22Rv1 (cell line): ENCODE results near the gene LMAN1.

Experiments
- H3K27ac ChIP-seq: fragments of 450-650 bp; 2 replicates; pipeline ENCODE4 v1.5.1; 2017
- ZFX ChIP-seq: fragments of 450-650 bp; IDR thresholded peaks from 2 replicates; pipeline ENCODE4 v1.6.1; 2017; ENCODE audit warnings: antibody characterized with exemption, borderline replicate concordance
- TF ChIP-seq, protein P1 (sequence below): fragments of 450-650 bp; IDR thresholded peaks from 2 replicates; pipeline ENCODE4 v1.5.1; 2017; ENCODE audit warnings: mild to moderate bottlenecking

LMAN1 gene

DNA sequence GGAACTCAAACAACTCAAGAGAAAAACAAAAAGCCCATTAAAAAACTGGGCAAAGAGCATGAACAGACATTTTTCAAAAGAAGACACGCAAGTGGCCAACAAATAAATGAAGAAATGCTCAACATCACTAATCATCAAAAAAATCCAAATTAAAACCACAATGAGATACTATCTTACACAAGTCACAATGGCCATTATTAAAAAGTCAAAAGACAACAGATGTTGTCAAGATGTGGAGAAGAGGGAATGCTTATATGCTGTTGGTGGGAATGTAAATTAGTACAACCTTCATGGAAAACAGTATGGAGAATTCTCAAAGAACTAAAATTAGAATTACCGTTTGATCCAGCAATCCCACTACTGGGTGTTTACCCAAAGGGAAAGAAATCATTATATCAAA, 15.1 kb downstream of the LMAN1 start:
- TF ChIP-seq ZFX, result no peak
- H3K27ac ChIP-seq, result no peak overlapping the region

DNA sequence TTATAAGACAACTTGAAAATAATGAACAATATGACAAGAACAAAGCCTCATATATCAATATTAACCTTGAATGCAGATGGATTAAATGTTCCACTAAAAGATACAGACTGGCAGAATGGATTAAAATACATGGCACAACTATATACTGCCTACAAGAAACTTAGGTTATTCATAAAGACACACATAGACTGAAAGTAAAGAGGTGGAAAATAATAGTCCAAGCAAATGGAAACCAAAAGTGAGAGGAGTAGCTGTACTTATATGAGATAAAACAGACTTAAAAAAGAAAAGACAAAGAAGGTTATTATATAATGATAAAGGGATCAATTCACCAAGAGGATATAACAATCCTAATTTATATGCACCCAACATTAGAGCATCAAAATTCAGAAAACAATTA, 18.2 kb downstream of the LMAN1 start:
- TF ChIP-seq, protein P1, sequence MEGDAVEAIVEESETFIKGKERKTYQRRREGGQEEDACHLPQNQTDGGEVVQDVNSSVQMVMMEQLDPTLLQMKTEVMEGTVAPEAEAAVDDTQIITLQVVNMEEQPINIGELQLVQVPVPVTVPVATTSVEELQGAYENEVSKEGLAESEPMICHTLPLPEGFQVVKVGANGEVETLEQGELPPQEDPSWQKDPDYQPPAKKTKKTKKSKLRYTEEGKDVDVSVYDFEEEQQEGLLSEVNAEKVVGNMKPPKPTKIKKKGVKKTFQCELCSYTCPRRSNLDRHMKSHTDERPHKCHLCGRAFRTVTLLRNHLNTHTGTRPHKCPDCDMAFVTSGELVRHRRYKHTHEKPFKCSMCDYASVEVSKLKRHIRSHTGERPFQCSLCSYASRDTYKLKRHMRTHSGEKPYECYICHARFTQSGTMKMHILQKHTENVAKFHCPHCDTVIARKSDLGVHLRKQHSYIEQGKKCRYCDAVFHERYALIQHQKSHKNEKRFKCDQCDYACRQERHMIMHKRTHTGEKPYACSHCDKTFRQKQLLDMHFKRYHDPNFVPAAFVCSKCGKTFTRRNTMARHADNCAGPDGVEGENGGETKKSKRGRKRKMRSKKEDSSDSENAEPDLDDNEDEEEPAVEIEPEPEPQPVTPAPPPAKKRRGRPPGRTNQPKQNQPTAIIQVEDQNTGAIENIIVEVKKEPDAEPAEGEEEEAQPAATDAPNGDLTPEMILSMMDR, result no peak
- TF ChIP-seq ZFX, result no peak

DNA sequence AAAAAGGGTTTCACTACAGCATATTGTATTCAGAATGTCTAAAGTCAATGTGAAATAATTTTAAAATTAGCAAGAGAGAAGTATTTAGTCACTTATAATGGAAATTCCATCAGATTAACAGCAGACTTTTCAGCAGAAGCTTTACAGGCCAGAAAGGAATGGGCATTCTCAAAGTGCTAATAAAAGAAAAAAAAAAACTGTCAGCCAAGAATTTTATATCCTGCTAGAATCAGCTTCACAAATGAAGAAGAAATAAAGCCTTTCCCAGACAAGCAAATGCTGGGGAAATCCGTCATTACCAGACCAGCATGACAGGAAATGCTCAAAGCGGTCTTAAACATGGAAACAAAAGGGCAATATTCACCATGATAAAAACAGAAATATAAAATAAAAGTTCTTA, 18.8 kb downstream of the LMAN1 start:
- TF ChIP-seq, protein P1, result no peak
- TF ChIP-seq ZFX, result no peak
- H3K27ac ChIP-seq, result no peak overlapping the region

More for the DNA sequence above, 18.2 kb downstream of the LMAN1 start:
- no peak overlapping the region for H3K27ac ChIP-seq

DNA sequence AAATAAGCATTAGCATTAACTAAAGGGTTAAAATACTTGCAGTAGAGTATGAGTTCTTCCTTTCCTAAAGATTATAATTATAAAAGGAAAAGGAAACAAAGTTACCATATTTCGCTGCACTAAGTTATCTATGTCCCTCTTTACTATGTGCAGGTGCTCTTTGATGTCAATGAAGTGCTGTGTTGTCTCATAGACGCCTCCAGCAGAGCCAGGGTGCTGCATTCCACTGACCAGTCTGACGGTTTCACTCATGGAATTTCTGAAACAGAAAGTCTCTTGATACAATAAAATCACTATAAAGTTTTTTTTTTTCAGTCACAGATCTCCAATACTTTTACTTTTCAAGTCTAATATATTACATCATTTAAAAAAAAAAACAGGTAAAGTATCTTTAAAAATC, 26.1 kb downstream of the LMAN1 start:
- H3K27ac ChIP-seq, result no peak overlapping the region
- TF ChIP-seq, protein P1, result no peak
- TF ChIP-seq ZFX, result no peak

DNA sequence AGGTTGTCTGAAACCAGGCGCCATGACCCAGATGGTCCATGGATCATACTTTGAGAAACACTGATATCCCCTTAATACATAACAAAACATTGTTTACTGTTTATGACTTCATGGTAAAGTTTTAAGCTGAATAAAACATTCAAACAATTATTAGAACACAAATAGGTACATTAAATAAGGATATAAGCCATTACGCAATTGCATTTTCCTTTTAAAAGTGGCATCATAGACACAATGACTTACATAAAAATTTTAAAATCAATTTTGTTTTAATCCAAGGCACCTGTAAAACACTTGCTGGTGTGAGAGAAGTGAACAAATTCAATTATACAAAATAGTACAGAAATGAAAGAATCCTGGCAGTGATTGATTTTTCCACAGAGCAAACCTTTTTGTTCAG, 30.4 kb downstream of the LMAN1 start:
- TF ChIP-seq, protein P1, result no peak
- no peak for TF ChIP-seq ZFX
- no peak overlapping the region for H3K27ac ChIP-seq

DNA sequence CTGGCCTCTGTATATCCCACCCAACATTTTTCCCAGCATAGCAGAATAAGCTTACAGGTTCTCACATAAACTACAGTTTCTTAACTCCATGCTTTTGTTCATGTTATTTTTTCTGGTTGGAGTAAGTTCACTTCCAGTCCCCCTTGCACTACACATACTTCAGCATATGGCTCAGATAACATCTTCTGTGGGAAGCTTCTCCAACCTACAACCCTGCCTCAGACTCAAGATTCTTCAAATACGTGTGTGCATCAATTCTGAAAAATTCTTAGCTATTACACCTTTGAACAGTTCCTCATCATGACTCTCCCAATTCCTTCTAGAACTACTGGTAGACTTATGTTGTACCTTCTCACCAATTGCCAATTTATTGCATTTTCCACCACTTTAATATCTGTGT, 33.1 kb downstream of the LMAN1 start:
- TF ChIP-seq, protein P1, result no peak
- TF ChIP-seq ZFX, result no peak
- H3K27ac ChIP-seq, result no peak overlapping the region

DNA sequence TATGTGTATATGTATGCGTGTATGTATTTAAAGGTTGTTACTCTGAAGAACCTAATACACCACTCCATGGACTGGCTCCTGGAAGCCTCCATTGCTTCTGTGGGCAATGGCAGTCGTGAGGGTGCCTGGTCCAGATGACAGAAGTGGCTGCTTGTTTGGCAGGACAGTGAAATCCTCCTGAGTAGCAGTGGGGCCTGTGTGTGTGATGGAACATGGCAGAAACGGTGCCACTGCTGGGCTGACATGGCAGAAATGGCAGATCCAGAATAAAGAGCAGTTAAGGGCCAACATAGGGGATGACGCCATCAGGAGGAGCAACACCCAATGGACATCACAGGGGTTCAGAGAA, 34.5 kb downstream of the LMAN1 start:
- H3K27ac ChIP-seq, result no peak overlapping the region
- TF ChIP-seq ZFX, result no peak
- TF ChIP-seq, protein P1, result no peak

DNA sequence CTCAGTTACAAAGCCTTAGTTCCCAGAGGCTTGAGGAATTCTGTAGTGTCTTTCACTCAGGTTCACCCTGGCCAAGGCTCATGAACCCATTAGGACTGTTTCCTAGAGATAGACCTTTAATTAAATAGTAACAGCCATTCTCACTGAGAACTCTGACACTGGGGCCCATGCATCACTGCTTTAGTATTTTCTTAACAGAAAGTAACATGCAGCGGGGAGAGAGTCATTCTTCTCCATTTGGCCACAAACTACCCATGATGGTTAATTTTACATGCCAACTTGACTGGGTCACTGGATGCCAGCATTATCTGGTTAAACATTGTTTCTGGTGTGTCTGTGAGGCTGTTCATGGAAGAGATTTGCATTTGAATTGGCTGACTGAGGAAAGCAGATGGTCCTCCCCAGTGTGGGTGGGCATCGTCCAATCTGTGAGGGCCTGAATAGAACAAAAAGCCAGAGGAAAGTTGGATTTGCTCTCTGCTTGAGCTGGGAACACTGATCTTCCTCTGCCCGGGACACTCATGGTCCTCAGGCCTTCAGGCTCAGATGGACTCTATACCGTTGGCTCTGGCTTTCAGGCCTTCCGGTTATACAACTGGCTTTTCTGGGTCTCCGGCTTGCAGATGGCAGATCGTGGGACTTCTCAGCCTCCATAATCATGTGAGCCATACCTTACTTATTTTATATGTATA, 35.0 kb downstream of the LMAN1 start:
- no peak overlapping the region for H3K27ac ChIP-seq
- no peak for TF ChIP-seq ZFX
- TF ChIP-seq, protein P1, result no peak
